ENCODE measurements around the gene CSH1.

DNA sequence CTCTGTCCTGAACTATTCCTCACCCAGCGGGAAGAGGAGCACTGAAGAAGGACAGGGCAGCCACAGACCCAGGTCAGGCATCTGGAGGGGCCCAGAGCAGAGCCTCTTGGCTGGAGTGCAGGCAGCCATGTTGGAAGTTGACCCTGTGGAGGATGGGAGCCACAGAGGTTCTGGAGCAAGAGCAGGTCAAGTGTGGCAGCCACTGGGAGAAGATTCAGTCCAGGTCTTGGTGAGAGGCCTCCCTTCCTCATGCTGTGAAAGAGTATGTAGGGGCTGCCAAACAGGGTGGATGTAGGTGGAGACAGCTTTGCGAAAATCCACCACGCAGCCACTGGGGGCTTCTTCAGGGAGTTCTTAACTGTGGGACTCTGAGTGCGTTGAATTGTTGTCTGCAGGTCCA is 36.3 kb upstream of the CSH1 start:
- TF ChIP-seq POLR2A (IDR thresholded peaks at IDR 0.05) = no peak
- TF ChIP-seq, protein P1, sequence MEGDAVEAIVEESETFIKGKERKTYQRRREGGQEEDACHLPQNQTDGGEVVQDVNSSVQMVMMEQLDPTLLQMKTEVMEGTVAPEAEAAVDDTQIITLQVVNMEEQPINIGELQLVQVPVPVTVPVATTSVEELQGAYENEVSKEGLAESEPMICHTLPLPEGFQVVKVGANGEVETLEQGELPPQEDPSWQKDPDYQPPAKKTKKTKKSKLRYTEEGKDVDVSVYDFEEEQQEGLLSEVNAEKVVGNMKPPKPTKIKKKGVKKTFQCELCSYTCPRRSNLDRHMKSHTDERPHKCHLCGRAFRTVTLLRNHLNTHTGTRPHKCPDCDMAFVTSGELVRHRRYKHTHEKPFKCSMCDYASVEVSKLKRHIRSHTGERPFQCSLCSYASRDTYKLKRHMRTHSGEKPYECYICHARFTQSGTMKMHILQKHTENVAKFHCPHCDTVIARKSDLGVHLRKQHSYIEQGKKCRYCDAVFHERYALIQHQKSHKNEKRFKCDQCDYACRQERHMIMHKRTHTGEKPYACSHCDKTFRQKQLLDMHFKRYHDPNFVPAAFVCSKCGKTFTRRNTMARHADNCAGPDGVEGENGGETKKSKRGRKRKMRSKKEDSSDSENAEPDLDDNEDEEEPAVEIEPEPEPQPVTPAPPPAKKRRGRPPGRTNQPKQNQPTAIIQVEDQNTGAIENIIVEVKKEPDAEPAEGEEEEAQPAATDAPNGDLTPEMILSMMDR (IDR thresholded peaks at IDR 0.05) = no peak

All from body of pancreas (tissue), 4 donors.